H9 (cell line): Measurements from ENCODE around the gene MTMR4. TPM values are rescaled to one million over a fixed set of nuclear protein-coding genes. Genes with fewer than 3 reads are reported as not detected.

Source experiments
- DNase-seq: peaks from one replicate; pipeline ENCODE4 v3.0.0-alpha.2; 2017
- H2AFZ ChIP-seq: one replicate; pipeline ENCODE4 v1.6.1; 2013; ENCODE audit warnings: mild to moderate bottlenecking, low read length, control low read depth, moderate library complexity
- H2AK5ac ChIP-seq: 2 replicates; pipeline ENCODE4 v1.6.1; 2013; ENCODE audit warnings: low read length, control low read depth, mixed read lengths; ENCODE audit not compliant: insufficient read length
- H2BK120ac ChIP-seq: one replicate; pipeline ENCODE4 v1.6.1; 2013; ENCODE audit warnings: low read depth, mild to moderate bottlenecking, low read length, control low read depth, inconsistent platforms; ENCODE audit not compliant: poor library complexity, severe bottlenecking
- H2BK12ac ChIP-seq: 2 replicates; pipeline ENCODE4 v1.6.1; 2013; ENCODE audit warnings: low read length, control low read depth, mixed read lengths, low read depth; ENCODE audit not compliant: insufficient read length
- H2BK15ac ChIP-seq: 2 replicates; pipeline ENCODE4 v1.6.1; 2013; ENCODE audit warnings: low read depth, low read length, control low read depth
- H2BK20ac ChIP-seq: one replicate; pipeline ENCODE4 v1.6.1; 2013; ENCODE audit warnings: low read depth, mild to moderate bottlenecking, low read length, control low read depth, inconsistent platforms; ENCODE audit not compliant: poor library complexity, severe bottlenecking
- H2BK5ac ChIP-seq: 2 replicates; pipeline ENCODE4 v1.6.1; 2013; ENCODE audit warnings: low read length, control low read depth, mixed read lengths; ENCODE audit not compliant: insufficient read length
- H3K14ac ChIP-seq: 2 replicates; pipeline ENCODE4 v1.6.1; 2013; ENCODE audit warnings: low read length, control low read depth; ENCODE audit not compliant: insufficient read depth
- H3K18ac ChIP-seq: 2 replicates; pipeline ENCODE4 v1.6.1; 2013; ENCODE audit warnings: low read depth, mild to moderate bottlenecking, mixed read lengths, low read length, control low read depth; ENCODE audit not compliant: insufficient read length
- H3K23ac ChIP-seq: 2 replicates; pipeline ENCODE4 v1.6.1; 2013; ENCODE audit warnings: low read length, control low read depth, mixed read lengths, low read depth; ENCODE audit not compliant: insufficient read length
- H3K23me2 ChIP-seq: 2 replicates; pipeline ENCODE4 v1.6.1; 2013; ENCODE audit warnings: low read depth, mild to moderate bottlenecking, mixed read lengths, low read length, control low read depth; ENCODE audit not compliant: insufficient read length, poor library complexity, severe bottlenecking
- H3K27ac ChIP-seq: 2 replicates; pipeline ENCODE4 v1.5.1; 2013; ENCODE audit warnings: low read length, control low read depth, mixed read lengths, low read depth; ENCODE audit not compliant: insufficient read length
- H3K27me3 ChIP-seq: 2 replicates; pipeline ENCODE4 v1.6.1; 2013; ENCODE audit warnings: low read length, control low read depth, inconsistent platforms; ENCODE audit not compliant: insufficient read depth
- H3K4ac ChIP-seq: 2 replicates; pipeline ENCODE4 v1.6.1; 2013; ENCODE audit warnings: low read depth, mild to moderate bottlenecking, control low read depth, inconsistent platforms, low read length, moderate library complexity
- H3K4me1 ChIP-seq: 2 replicates; pipeline ENCODE4 v1.6.1; 2013; ENCODE audit warnings: low read length, control low read depth, inconsistent platforms; ENCODE audit not compliant: insufficient read depth
- H3K4me2 ChIP-seq: 2 replicates; pipeline ENCODE4 v1.6.1; 2013; ENCODE audit warnings: low read length, control low read depth, mixed read lengths; ENCODE audit not compliant: insufficient read length, insufficient read depth
- H3K56ac ChIP-seq: 2 replicates; pipeline ENCODE4 v1.6.1; 2013; ENCODE audit warnings: low read depth, mild to moderate bottlenecking, mixed read lengths, low read length, control low read depth; ENCODE audit not compliant: insufficient read length
- H3K79me1 ChIP-seq: 2 replicates; pipeline ENCODE4 v1.6.1; 2013; ENCODE audit warnings: low read depth, mild to moderate bottlenecking, moderate library complexity, low read length, control low read depth, inconsistent platforms; ENCODE audit not compliant: insufficient read depth, poor library complexity, severe bottlenecking
- H3K79me2 ChIP-seq: 2 replicates; pipeline ENCODE4 v1.6.1; 2013; ENCODE audit warnings: low read length, control low read depth, inconsistent platforms; ENCODE audit not compliant: insufficient read depth
- H3K9ac ChIP-seq: 2 replicates; pipeline ENCODE4 v1.6.1; 2013; ENCODE audit warnings: low read length, control low read depth, mixed read lengths; ENCODE audit not compliant: insufficient read length; ENCODE audit errors: extremely low read depth
- H3K9me3 ChIP-seq: one replicate; pipeline ENCODE4 v1.6.1; 2013; ENCODE audit warnings: low read depth, low read length, inconsistent platforms; ENCODE audit not compliant: control insufficient read depth
- H3T11ph ChIP-seq: one replicate; pipeline ENCODE4 v1.6.1; 2013; ENCODE audit warnings: mild to moderate bottlenecking, low read length, control low read depth, inconsistent platforms
- H4K20me1 ChIP-seq: one replicate; pipeline ENCODE4 v1.6.1; 2013; ENCODE audit not compliant: control insufficient read depth, insufficient read length, insufficient read depth
- H4K5ac ChIP-seq: 2 replicates; pipeline ENCODE4 v1.6.1; 2013; ENCODE audit warnings: low read depth, mild to moderate bottlenecking, mixed read lengths, low read length, control low read depth; ENCODE audit not compliant: insufficient read length
- H4K8ac ChIP-seq: replicated peaks from 2 replicates; pipeline ENCODE4 v1.6.1; 2013; ENCODE audit warnings: low read length, control low read depth, mixed read lengths, low read depth; ENCODE audit not compliant: insufficient read length
- H4K91ac ChIP-seq: 2 replicates; pipeline ENCODE4 v1.6.1; 2013; ENCODE audit warnings: low read depth, mild to moderate bottlenecking, moderate library complexity, mixed read lengths, low read length, control low read depth; ENCODE audit not compliant: insufficient read length
- H3K27ac Mint-ChIP-seq, 3 experiments: 2 replicates in 2 of 3; 3 replicates in 1 of 3; pipeline ENCODE4 v1.8.0; 2020 to 2021; ENCODE audit warnings: mixed read lengths in 3 of 3, mild to moderate bottlenecking in 1 of 3, moderate library complexity in 1 of 3
- H3K27me3 Mint-ChIP-seq: 2 replicates; pipeline ENCODE4 v1.8.0; 2021; ENCODE audit warnings: low read depth, mild to moderate bottlenecking, moderate library complexity, mixed read lengths
- H3K36me3 Mint-ChIP-seq, 3 experiments: 2 replicates in 2 of 3; 3 replicates in 1 of 3; pipeline ENCODE4 v1.8.0; 2020 to 2021; ENCODE audit warnings: low read depth in 3 of 3, mixed read lengths in 3 of 3; ENCODE audit not compliant: insufficient read depth in 1 of 3
- H3K4me1 Mint-ChIP-seq, 2 experiments: 2 replicates each; pipeline ENCODE4 v1.8.0; 2020; ENCODE audit warnings: mixed read lengths in 2 of 2
- H3K4me3 Mint-ChIP-seq, 2 experiments: 2 replicates in 1 of 2; 3 replicates in 1 of 2; pipeline ENCODE4 v1.8.0; 2020 to 2021; ENCODE audit warnings: mild to moderate bottlenecking in 2 of 2, mixed read lengths in 2 of 2, moderate library complexity in 1 of 2
- H3K9me3 Mint-ChIP-seq, 2 experiments: 2 replicates in 1 of 2; 3 replicates in 1 of 2; pipeline ENCODE4 v1.8.0; 2020; ENCODE audit warnings: mild to moderate bottlenecking in 2 of 2, mixed read lengths in 2 of 2, moderate library complexity in 1 of 2
- WGBS: extraction: QIAGEN DNeasy Blood & Tissue Kit; methylation state at CpG from one replicate; pipeline ENCODE4 v1.1.7; 2013; ENCODE audit warnings: missing lambda C conversion rate, low lambda C conversion rate, mixed read lengths; ENCODE audit not compliant: insufficient read length; ENCODE audit errors: extremely low coverage; 5-methylcytosine and 5-hydroxymethylcytosine counted together
- total RNA-seq: library from RNA; stranded (reverse); gene quantifications from 2 replicates; pipeline ENCODE4 v1.2.1, GENCODE V29; 2021
- TF ChIP-seq, protein P1 (sequence below): fragments of 200-600 bp; sonication (generic); conservative IDR thresholded peaks from 3 replicates; pipeline ENCODE4 v1.8.0; 2021; ENCODE audit warnings: antibody characterized with exemption, mild to moderate bottlenecking

The MTMR4 gene
- total RNA-seq, 1 experiment from 2014 or later: 31.2 TPM

DNA sequence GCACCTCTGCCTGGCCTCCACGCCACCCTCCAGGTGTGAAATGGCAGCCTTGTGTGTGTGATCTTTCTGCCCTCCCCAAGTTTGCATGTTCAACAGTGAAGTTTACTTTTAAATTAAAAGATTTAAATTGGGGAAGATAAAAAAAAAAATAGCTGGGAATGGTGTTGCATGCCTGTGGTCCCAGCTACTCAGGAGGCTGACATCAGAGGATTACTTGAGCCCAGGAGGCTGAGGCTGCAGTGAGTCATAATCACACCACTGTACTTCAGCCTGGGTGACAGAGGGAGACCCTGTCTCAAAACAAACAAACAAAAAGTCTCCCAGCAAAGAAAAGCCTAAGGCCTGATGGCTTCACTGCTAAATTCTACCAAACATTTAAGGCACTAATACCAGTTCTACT lies 61.7 kb downstream of the MTMR4 start:
- Histone ChIP-seq H4K20me1 (no peaks in the 10 kb centered on the region), H3K23me2 (no peaks in the 10 kb centered on the region), H3K27ac (no peak overlapping the region), H2BK120ac (no peak overlapping the region), H2AFZ (no peak overlapping the region), H3T11ph (no peak overlapping the region), H3K9ac (no peak overlapping the region), H3K4me1 (no peaks in the 10 kb centered on the region), H3K4me2 (no peak overlapping the region), H2BK5ac (no peak overlapping the region), H3K79me1 (no peaks in the 10 kb centered on the region), H3K9me3 (no peaks in the 10 kb centered on the region), H3K56ac (no peak overlapping the region), H4K5ac (no peak overlapping the region), H4K8ac (no peak overlapping the region), H3K18ac (no peak overlapping the region), H2BK12ac (no peak overlapping the region), H2AK5ac (no peak overlapping the region), H2BK20ac (no peak overlapping the region), H3K27me3 (no peaks in the 10 kb centered on the region), H3K14ac (no peak overlapping the region), H3K4ac (no peak overlapping the region), H3K23ac (no peak overlapping the region), H2BK15ac (no peak overlapping the region), H3K79me2 (no peaks in the 10 kb centered on the region), H4K91ac (no peak overlapping the region)
- H3K4me1 Mint-ChIP-seq: no peaks in the 10 kb centered on the region
- no CpG with 5 or more reads among the region's 1 CpG for WGBS
- H3K27me3 Mint-ChIP-seq: peaks cover 2% of the 10 kb centered on the region; the same call in 1 of the 2 replicates
- H3K4me3 Mint-ChIP-seq: no peak overlapping the region
- H3K9me3 Mint-ChIP-seq: peaks cover 7 to 9% of the 10 kb centered on the region in 2 experiments
- H3K36me3 Mint-ChIP-seq: peaks cover 0 to 5% (median 0%) of the 10 kb centered on the region in 3 experiments; a peak in 2 of 7 replicates
- TF ChIP-seq, protein P1, sequence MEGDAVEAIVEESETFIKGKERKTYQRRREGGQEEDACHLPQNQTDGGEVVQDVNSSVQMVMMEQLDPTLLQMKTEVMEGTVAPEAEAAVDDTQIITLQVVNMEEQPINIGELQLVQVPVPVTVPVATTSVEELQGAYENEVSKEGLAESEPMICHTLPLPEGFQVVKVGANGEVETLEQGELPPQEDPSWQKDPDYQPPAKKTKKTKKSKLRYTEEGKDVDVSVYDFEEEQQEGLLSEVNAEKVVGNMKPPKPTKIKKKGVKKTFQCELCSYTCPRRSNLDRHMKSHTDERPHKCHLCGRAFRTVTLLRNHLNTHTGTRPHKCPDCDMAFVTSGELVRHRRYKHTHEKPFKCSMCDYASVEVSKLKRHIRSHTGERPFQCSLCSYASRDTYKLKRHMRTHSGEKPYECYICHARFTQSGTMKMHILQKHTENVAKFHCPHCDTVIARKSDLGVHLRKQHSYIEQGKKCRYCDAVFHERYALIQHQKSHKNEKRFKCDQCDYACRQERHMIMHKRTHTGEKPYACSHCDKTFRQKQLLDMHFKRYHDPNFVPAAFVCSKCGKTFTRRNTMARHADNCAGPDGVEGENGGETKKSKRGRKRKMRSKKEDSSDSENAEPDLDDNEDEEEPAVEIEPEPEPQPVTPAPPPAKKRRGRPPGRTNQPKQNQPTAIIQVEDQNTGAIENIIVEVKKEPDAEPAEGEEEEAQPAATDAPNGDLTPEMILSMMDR: no peak
- no peak overlapping the region for H3K27ac Mint-ChIP-seq
- no peak for DNase-seq
